A549 (cell line): ENCODE results near the gene HNF1B.

Experiments
- BHLHE40 ChIP-seq: IDR thresholded peaks from 2 replicates; pipeline ENCODE4 v1.6.1; 2012; ENCODE audit warnings: low read depth, low read length, inconsistent platforms
- CHD2 ChIP-seq: fragments of 150-350 bp; IDR thresholded peaks from 2 replicates; pipeline ENCODE4 v1.6.1; 2014; ENCODE audit warnings: low read length; ENCODE audit not compliant: partially characterized antibody
- EP300 ChIP-seq, 2 experiments: fragments of >200 bp; sonication (Bioruptor Twin); formaldehyde crosslinking; IDR thresholded peaks; 2 replicates in 1 of 2; 3 replicates in 1 of 2; pipeline ENCODE4 v1.6.1; 2016 to 2017
- HDAC2 ChIP-seq: fragments of 200-600 bp; sonication (generic); IDR thresholded peaks from 2 replicates; pipeline ENCODE4 v1.6.1; 2016
- HOXA7 ChIP-seq: fragments of 250-450 bp; sonication (Bioruptor Pico); IDR thresholded peaks from 2 replicates; pipeline ENCODE4 v1.5.0; 2020; ENCODE audit warnings: mild to moderate bottlenecking, moderate library complexity
- JUN ChIP-seq, 2 experiments: fragments of >200 bp; sonication (Bioruptor Twin); formaldehyde crosslinking; IDR thresholded peaks; 2 replicates in 1 of 2; 3 replicates in 1 of 2; pipeline ENCODE4 v1.6.1; 2016 to 2017
- MAFK ChIP-seq: fragments of 450-650 bp; IDR thresholded peaks from 2 replicates; pipeline ENCODE4 v1.6.1; 2014; ENCODE audit not compliant: partially characterized antibody
- PHF8 ChIP-seq: fragments of 200-600 bp; sonication (generic); IDR thresholded peaks from 2 replicates; pipeline ENCODE4 v1.6.1; 2016; ENCODE audit warnings: low read depth, mild to moderate bottlenecking, antibody characterized with exemption, moderate library complexity, borderline replicate concordance
- POLR2A ChIP-seq: IDR thresholded peaks from 2 replicates; pipeline ENCODE4 v1.6.1; 2012; ENCODE audit warnings: mild to moderate bottlenecking, low read length
- TF ChIP-seq, protein P1 (sequence below): fragments of >200 bp; sonication (Bioruptor Twin); formaldehyde crosslinking; IDR thresholded peaks from 3 replicates; pipeline ENCODE4 v1.5.1; 2016
- TF ChIP-seq, protein P2 (sequence below): fragments of 150-350 bp; IDR thresholded peaks from 2 replicates; pipeline ENCODE4 v1.6.1; 2014; ENCODE audit warnings: low read depth, mild to moderate bottlenecking, low read length
- TF ChIP-seq, protein P3 (sequence below): fragments of 250-450 bp; sonication (Bioruptor Pico); IDR thresholded peaks from 2 replicates; pipeline ENCODE4 v1.5.0; 2020; ENCODE audit warnings: low read depth, mild to moderate bottlenecking, moderate library complexity

DNA sequence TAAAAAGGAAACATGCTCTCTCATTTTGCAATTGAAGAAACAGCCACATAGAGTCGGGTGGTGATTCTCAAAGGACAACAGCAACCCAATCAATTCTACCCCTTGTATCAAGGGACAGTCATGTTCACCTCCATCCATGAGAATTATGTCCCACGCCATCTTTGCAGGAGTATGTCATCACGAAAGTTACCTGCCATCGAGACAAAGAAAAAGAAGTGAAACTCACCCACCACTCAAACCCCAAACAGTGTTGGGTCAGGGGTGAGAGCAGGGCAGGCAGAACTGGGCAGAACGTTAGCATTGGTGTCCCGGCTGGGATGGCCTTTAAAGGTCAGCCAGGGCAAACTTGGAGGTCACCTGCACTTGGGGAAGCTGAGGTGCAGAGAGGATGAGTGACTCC lies 24.2 kb upstream of the HNF1B start:
- TF ChIP-seq, protein P1, sequence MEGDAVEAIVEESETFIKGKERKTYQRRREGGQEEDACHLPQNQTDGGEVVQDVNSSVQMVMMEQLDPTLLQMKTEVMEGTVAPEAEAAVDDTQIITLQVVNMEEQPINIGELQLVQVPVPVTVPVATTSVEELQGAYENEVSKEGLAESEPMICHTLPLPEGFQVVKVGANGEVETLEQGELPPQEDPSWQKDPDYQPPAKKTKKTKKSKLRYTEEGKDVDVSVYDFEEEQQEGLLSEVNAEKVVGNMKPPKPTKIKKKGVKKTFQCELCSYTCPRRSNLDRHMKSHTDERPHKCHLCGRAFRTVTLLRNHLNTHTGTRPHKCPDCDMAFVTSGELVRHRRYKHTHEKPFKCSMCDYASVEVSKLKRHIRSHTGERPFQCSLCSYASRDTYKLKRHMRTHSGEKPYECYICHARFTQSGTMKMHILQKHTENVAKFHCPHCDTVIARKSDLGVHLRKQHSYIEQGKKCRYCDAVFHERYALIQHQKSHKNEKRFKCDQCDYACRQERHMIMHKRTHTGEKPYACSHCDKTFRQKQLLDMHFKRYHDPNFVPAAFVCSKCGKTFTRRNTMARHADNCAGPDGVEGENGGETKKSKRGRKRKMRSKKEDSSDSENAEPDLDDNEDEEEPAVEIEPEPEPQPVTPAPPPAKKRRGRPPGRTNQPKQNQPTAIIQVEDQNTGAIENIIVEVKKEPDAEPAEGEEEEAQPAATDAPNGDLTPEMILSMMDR, result no peak
- TF ChIP-seq HOXA7 (CRISPR knock-in tag) (no peak), HDAC2 (no peak), POLR2A (no peak), CHD2 (no peak), BHLHE40 (no peak), PHF8 (no peak), EP300 (IDR thresholded peaks at IDR 0.05) (no peak), JUN (IDR thresholded peaks at IDR 0.05) (no peak), MAFK (no peak)
- TF ChIP-seq, protein P2, sequence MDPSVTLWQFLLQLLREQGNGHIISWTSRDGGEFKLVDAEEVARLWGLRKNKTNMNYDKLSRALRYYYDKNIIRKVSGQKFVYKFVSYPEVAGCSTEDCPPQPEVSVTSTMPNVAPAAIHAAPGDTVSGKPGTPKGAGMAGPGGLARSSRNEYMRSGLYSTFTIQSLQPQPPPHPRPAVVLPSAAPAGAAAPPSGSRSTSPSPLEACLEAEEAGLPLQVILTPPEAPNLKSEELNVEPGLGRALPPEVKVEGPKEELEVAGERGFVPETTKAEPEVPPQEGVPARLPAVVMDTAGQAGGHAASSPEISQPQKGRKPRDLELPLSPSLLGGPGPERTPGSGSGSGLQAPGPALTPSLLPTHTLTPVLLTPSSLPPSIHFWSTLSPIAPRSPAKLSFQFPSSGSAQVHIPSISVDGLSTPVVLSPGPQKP, result no peak
- TF ChIP-seq, protein P3, sequence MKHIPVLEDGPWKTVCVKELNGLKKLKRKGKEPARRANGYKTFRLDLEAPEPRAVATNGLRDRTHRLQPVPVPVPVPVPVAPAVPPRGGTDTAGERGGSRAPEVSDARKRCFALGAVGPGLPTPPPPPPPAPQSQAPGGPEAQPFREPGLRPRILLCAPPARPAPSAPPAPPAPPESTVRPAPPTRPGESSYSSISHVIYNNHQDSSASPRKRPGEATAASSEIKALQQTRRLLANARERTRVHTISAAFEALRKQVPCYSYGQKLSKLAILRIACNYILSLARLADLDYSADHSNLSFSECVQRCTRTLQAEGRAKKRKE (CRISPR knock-in tag), result no peak
